ENCODE measurements around the gene SYNCRIP. TPM values are rescaled to one million over a fixed set of nuclear protein-coding genes. Genes with fewer than 3 reads are reported as not detected.
"Not testable (repeated sequence)": the region's sequence is repeated elsewhere in the genome, so short reads cannot be mapped to it uniquely, and the experiment has no call there.

Gene SYNCRIP
- total RNA-seq, 1 experiment from 2014 or later = 189 TPM

GRCh38 chr6:85585741-85586140, 56.9 kb downstream of the SYNCRIP start:
- no peak overlapping the region for H3K4me2 ChIP-seq (ENCODE audit: low read length)
- H3K9me3 ChIP-seq (ENCODE audit: control insufficient read depth in 1 of 2, insufficient read depth in 1 of 2, low read depth in 1 of 2, low read length in 2 of 2) = peaks cover 0 to 5% of the 10 kb centered on the region in 2 experiments; a peak in 1 of 4 replicates
- no peak overlapping the region for H3K4me3 ChIP-seq (replicated peaks in 1 of 2; ENCODE audit: low read depth in 1 of 2, low read length in 2 of 2)
- H3K27ac ChIP-seq (ENCODE audit: low read depth, low read length) = no peak overlapping the region
- H2AFZ ChIP-seq (ENCODE audit: low read depth, low read length, poor library complexity, severe bottlenecking) = no peak overlapping the region
- TF ChIP-seq EGR1 (IDR thresholded peaks at IDR 0.05; ENCODE audit: low read depth) (no peak), REST (IDR thresholded peaks at IDR 0.05; ENCODE audit: low read depth) (no peak)
- TF ChIP-seq, protein P1, sequence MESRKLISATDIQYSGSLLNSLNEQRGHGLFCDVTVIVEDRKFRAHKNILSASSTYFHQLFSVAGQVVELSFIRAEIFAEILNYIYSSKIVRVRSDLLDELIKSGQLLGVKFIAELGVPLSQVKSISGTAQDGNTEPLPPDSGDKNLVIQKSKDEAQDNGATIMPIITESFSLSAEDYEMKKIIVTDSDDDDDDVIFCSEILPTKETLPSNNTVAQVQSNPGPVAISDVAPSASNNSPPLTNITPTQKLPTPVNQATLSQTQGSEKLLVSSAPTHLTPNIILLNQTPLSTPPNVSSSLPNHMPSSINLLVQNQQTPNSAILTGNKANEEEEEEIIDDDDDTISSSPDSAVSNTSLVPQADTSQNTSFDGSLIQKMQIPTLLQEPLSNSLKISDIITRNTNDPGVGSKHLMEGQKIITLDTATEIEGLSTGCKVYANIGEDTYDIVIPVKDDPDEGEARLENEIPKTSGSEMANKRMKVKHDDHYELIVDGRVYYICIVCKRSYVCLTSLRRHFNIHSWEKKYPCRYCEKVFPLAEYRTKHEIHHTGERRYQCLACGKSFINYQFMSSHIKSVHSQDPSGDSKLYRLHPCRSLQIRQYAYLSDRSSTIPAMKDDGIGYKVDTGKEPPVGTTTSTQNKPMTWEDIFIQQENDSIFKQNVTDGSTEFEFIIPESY (IDR thresholded peaks at IDR 0.05; ENCODE audit: extremely low read depth, insufficient replicate concordance, low read length) = no peak
- H3K36me3 ChIP-seq (ENCODE audit: control insufficient read depth in 1 of 2, insufficient read depth in 2 of 2, low read length in 2 of 2) = peaks cover 0 to 8% of the 10 kb centered on the region in 2 experiments; a peak in 1 of 4 replicates
- H3K79me2 ChIP-seq (ENCODE audit: insufficient read depth, low read length) = peaks cover 86% of the 10 kb centered on the region
- ATAC-seq (no peak), DNase-seq (ENCODE audit: low read depth, low spot score) (no peak)
- CTCF ChIA-PET = no interaction called here
- H3K9me2 ChIP-seq (ENCODE audit: insufficient read depth) = no peaks in the 10 kb centered on the region
- intact Hi-C loops (cut with micrococcal nuclease) = no loop called here
- H4K20me1 ChIP-seq (ENCODE audit: insufficient read depth) = no peaks in the 10 kb centered on the region
- H3K4me1 ChIP-seq (ENCODE audit: control insufficient read depth in 1 of 2, insufficient read depth in 2 of 2, low read length in 2 of 2) = peaks cover 9 to 15% of the 10 kb centered on the region in 2 experiments
- H3K9ac ChIP-seq (ENCODE audit: low read length) = no peak overlapping the region
- RAD21 ChIA-PET (ENCODE audit: low non-redundant PET in 1 of 2, low total read pairs in 2 of 2, uncharacterized antibody in 2 of 2, unreplicated experiment in 2 of 2) = no interaction called here
- BruUV-seq (replicated peaks) = no TSS peak
- H3K27me3 ChIP-seq (ENCODE audit: insufficient read depth, low read length) = no peaks in the 10 kb centered on the region
- POLR2A ChIA-PET = no interaction called here

- H2AFZ ChIP-seq (ENCODE audit: low read depth, low read length, poor library complexity, severe bottlenecking); H3K4me2 ChIP-seq (ENCODE audit: low read length); ATAC-seq; intact Hi-C loops (cut with micrococcal nuclease); H3K4me3 ChIP-seq (replicated peaks in 1 of 2; ENCODE audit: low read depth in 1 of 2, low read length in 2 of 2); H3K27me3 ChIP-seq (ENCODE audit: insufficient read depth, low read length); H3K27ac ChIP-seq (ENCODE audit: low read depth, low read length); H3K36me3 ChIP-seq (ENCODE audit: control insufficient read depth in 1 of 2, insufficient read depth in 2 of 2, low read length in 2 of 2); H3K9ac ChIP-seq (ENCODE audit: low read length); H3K9me2 ChIP-seq (ENCODE audit: insufficient read depth); RAD21 ChIA-PET (ENCODE audit: low non-redundant PET in 1 of 2, low total read pairs in 2 of 2, uncharacterized antibody in 2 of 2, unreplicated experiment in 2 of 2); BruUV-seq (replicated peaks); H3K9me3 ChIP-seq (ENCODE audit: control insufficient read depth in 1 of 2, insufficient read depth in 1 of 2, low read depth in 1 of 2, low read length in 2 of 2); CTCF ChIA-PET; DNase-seq (ENCODE audit: low read depth, low spot score); H4K20me1 ChIP-seq (ENCODE audit: insufficient read depth): not testable (repeated sequence)
- peaks cover 86% of the 10 kb centered on the region for H3K79me2 ChIP-seq (ENCODE audit: insufficient read depth, low read length)
- POLR2A ChIA-PET = interaction anchor here (1.4 kb wide), 1 partner anchor 11 kb away, joined by 3 read pairs; the partner anchor contains the start of gene SNX14
- H3K4me1 ChIP-seq (ENCODE audit: control insufficient read depth in 1 of 2, insufficient read depth in 2 of 2, low read length in 2 of 2) = peaks cover 12 to 26% of the 10 kb centered on the region in 2 experiments
Observed at GRCh38 chr6:85582832-85583231, 59.9 kb downstream of the SYNCRIP start.

Data from HCT116 (cell line).